ENCODE measurements around the gene TERF2IP. TPM values are rescaled to one million over a fixed set of nuclear protein-coding genes. Genes with fewer than 3 reads are reported as not detected.

Gene TERF2IP
- total and polyA plus RNA-seq, 2 of the 13 experiments (the other 11 are each of a cell fraction or from before 2014, with no cell fraction given) = 26.4 to 50.2 TPM

DNA sequence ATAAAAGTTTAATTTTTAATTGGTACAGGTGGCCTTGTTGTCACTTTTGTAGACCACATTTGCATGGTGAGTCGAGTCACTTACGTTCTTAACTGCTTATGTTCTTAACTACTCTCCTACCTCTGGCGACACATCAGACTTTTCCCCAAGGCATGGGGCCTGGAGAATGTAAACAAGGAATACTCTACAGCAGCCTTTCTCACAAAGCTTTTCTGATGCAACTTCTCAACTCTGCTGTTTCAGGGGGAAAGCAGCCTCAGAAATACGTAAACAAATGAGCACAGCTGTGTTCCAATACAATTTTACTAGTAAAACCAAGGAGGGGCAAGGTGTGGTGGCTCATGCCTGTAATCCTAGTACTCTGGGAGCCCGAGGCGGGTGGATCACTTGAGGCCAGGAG lies 7.0 kb upstream of the TERF2IP start (continued):
- TF ChIP-seq, protein P1, sequence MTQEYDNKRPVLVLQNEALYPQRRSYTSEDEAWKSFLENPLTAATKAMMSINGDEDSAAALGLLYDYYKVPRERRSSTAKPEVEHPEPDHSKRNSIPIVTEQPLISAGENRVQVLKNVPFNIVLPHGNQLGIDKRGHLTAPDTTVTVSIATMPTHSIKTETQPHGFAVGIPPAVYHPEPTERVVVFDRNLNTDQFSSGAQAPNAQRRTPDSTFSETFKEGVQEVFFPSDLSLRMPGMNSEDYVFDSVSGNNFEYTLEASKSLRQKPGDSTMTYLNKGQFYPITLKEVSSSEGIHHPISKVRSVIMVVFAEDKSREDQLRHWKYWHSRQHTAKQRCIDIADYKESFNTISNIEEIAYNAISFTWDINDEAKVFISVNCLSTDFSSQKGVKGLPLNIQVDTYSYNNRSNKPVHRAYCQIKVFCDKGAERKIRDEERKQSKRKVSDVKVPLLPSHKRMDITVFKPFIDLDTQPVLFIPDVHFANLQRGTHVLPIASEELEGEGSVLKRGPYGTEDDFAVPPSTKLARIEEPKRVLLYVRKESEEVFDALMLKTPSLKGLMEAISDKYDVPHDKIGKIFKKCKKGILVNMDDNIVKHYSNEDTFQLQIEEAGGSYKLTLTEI (CRISPR knock-in tag; conservative IDR thresholded peaks at IDR 0.05) = no peak
- TF ChIP-seq EZH2 (conservative IDR thresholded peaks at IDR 0.05; ENCODE audit: low read depth, low read length) = no peak
- TF ChIP-seq ZNF225 (CRISPR knock-in tag; IDR thresholded peaks at IDR 0.05) = no peak
- 0 out of 2 replicates have a peak, but pooled peaks have one; percentile 17 for TF ChIP-seq SSRP1 (CRISPR knock-in tag; IDR thresholded peaks at IDR 0.05)
- TF ChIP-seq ZNF577 (CRISPR knock-in tag; IDR thresholded peaks at IDR 0.05; ENCODE audit: borderline replicate concordance, low read depth) = no peak
- TF ChIP-seq MEIS1 (CRISPR knock-in tag; IDR thresholded peaks at IDR 0.05; ENCODE audit: borderline replicate concordance) = no peak
- TF ChIP-seq CCAR2 (optimal IDR thresholded peaks at IDR 0.05; ENCODE audit: low read depth, low read length) = no peak
- TF ChIP-seq FOXA3 (CRISPR knock-in tag; IDR thresholded peaks at IDR 0.05) = peak; percentile 82; the same call in 1 of the 2 replicates
- TF ChIP-seq, protein P2, sequence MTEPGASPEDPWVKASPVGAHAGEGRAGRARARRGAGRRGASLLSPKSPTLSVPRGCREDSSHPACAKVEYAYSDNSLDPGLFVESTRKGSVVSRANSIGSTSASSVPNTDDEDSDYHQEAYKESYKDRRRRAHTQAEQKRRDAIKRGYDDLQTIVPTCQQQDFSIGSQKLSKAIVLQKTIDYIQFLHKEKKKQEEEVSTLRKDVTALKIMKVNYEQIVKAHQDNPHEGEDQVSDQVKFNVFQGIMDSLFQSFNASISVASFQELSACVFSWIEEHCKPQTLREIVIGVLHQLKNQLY (CRISPR knock-in tag; IDR thresholded peaks at IDR 0.05) = no peak
- no peak for TF ChIP-seq MAZ (IDR thresholded peaks at IDR 0.05; ENCODE audit: borderline replicate concordance, low read depth, low read length)
- no peak for TF ChIP-seq MAZ (CRISPR knock-in tag; IDR thresholded peaks at IDR 0.05; ENCODE audit: low read depth)
- peak; percentile 35; the same call in 1 of the 2 replicates for TF ChIP-seq THAP11 (CRISPR knock-in tag; IDR thresholded peaks at IDR 0.05)
- no peak for TF ChIP-seq SOX6 (IDR thresholded peaks at IDR 0.05)
- 0 out of 2 replicates have a peak, but pooled peaks have one; percentile 10 for TF ChIP-seq SOX6 (CRISPR knock-in tag; IDR thresholded peaks at IDR 0.05)
- TF ChIP-seq, protein P3, sequence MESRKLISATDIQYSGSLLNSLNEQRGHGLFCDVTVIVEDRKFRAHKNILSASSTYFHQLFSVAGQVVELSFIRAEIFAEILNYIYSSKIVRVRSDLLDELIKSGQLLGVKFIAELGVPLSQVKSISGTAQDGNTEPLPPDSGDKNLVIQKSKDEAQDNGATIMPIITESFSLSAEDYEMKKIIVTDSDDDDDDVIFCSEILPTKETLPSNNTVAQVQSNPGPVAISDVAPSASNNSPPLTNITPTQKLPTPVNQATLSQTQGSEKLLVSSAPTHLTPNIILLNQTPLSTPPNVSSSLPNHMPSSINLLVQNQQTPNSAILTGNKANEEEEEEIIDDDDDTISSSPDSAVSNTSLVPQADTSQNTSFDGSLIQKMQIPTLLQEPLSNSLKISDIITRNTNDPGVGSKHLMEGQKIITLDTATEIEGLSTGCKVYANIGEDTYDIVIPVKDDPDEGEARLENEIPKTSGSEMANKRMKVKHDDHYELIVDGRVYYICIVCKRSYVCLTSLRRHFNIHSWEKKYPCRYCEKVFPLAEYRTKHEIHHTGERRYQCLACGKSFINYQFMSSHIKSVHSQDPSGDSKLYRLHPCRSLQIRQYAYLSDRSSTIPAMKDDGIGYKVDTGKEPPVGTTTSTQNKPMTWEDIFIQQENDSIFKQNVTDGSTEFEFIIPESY (CRISPR knock-in tag; IDR thresholded peaks at IDR 0.05) = no peak
- TF ChIP-seq ZBTB38 (CRISPR knock-in tag; IDR thresholded peaks at IDR 0.05) = no peak
- no peak for TF ChIP-seq KLF15 (CRISPR knock-in tag; IDR thresholded peaks at IDR 0.05; ENCODE audit: borderline replicate concordance)
- TF ChIP-seq AGO2 (optimal IDR thresholded peaks at IDR 0.05; ENCODE audit: low read depth, low read length) = no peak
- TF ChIP-seq MAF1 (CRISPR knock-in tag; IDR thresholded peaks at IDR 0.05; ENCODE audit: borderline replicate concordance) = no peak
- TF ChIP-seq, protein P4, sequence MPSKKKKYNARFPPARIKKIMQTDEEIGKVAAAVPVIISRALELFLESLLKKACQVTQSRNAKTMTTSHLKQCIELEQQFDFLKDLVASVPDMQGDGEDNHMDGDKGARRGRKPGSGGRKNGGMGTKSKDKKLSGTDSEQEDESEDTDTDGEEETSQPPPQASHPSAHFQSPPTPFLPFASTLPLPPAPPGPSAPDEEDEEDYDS (CRISPR knock-in tag; IDR thresholded peaks at IDR 0.05) = no peak
- TF ChIP-seq PHB2 (IDR thresholded peaks at IDR 0.05; ENCODE audit: partially characterized antibody) = no peak

All from HepG2 (cell line).